ENCODE data around the gene SEC62.
A peak's percentile ranks its signal among the peaks of the same experiment; 100 is the strongest.

SEC62 gene

GRCh38 chr3:169955406-169955805 is 11.2 kb upstream of the SEC62 start:
- Histone ChIP-seq H3K36me3 (replicated peaks) (no peaks in the 10 kb centered on the region), H3K27ac (no peak overlapping the region), H3K27me3 (replicated peaks) (no peaks in the 10 kb centered on the region), H3K4me3 (ENCODE audit: low read depth, low read length) (no peak overlapping the region)
- in situ Hi-C loops (cut with HindIII; ENCODE audit: low pct_ligation_motif_present, low sequenced_read_pairs) = no loop called here
- TF ChIP-seq CTCF (IDR thresholded peaks at IDR 0.05; ENCODE audit: low read depth, low read length, missing control alignments) = no peak
- DNase-seq = no peak

DNA sequence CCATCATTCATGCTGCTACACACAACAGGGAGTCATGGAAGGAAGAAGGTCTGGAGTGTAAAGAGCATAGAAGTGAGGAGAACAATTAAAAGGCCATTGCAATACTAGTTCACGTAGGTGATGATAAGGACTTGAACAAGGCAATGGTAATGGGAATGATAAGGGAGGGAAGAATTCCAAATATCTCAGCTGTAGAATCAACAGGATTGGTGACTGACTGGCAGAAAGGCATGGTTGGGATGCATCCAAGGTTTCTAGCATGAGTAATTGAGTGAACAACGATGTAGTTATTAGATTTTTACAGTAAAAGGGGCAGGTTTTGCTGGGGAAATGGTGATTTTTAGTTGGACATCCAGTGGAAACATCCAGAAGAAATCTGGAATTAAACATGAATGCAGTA is 2.4 kb upstream of the SEC62 start:
- in situ Hi-C loops (cut with HindIII; ENCODE audit: low pct_ligation_motif_present, low sequenced_read_pairs) = no loop called here
- peak; percentile 72 for DNase-seq
- no peaks in the 10 kb centered on the region for H3K36me3 ChIP-seq (replicated peaks)
- no peaks in the 10 kb centered on the region for H3K27me3 ChIP-seq (replicated peaks)
- no peak overlapping the region for H3K27ac ChIP-seq
- H3K4me3 ChIP-seq (ENCODE audit: low read depth, low read length) = no peak overlapping the region
- TF ChIP-seq CTCF (IDR thresholded peaks at IDR 0.05; ENCODE audit: low read depth, low read length, missing control alignments) = no peak

DNA sequence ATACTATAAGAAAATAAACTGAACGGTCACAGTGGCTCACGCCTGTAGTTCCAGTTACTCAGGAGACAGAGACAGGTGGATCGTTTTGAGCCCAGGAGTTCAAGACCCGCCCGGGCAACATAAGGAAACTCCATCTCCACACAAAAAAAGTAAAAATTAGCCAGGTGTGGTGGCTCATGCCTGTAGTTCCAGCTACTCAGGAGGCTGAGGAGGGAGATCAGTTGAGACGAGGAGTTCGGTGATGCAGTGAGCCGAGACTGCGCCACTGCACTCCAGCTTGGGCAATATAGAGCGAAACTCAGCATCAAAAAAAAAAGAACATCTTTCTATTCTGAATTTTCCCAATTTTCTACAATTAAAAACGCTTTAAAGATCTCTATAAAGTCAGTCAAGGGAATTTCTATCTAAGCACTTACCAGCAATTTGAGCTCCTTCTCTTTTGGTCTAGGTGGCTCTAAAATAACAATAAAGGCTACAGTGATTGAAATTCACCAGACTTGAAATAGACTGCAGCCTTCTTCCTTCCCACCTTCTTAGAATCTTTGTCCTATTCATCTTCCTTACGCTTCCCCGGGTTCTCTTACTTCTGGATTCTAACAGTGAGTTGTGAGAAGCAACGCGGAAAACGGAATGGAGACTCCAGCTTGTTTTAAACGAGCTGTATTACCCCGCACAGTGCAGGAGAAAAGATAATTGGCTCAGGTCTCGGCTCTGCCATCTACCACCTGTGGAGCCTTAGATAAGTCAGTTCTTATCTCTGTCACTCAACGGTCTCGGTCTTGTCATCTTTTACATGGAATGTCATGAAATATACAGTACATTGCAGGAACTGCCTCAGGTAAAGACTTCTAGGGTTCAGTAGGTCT is 812 bp upstream of the SEC62 start:
- Histone ChIP-seq H3K27me3 (replicated peaks) (no peaks in the 10 kb centered on the region), H3K36me3 (replicated peaks) (no peaks in the 10 kb centered on the region), H3K4me3 (ENCODE audit: low read depth, low read length) (peak overlapping the region; percentile 91), H3K27ac (peak overlapping the region; percentile 93)
- DNase-seq = no peak
- no peak for TF ChIP-seq CTCF (IDR thresholded peaks at IDR 0.05; ENCODE audit: low read depth, low read length, missing control alignments)
- in situ Hi-C loops (cut with HindIII; ENCODE audit: low pct_ligation_motif_present, low sequenced_read_pairs) = no loop called here

GRCh38 chr3:169966951-169967915 is 626 bp downstream of the SEC62 start:
- peak; percentile 26 for DNase-seq
- H3K27me3 ChIP-seq (replicated peaks) = no peaks in the 10 kb centered on the region
- no peaks in the 10 kb centered on the region for H3K36me3 ChIP-seq (replicated peaks)
- in situ Hi-C loops (cut with HindIII; ENCODE audit: low pct_ligation_motif_present, low sequenced_read_pairs) = no loop called here
- TF ChIP-seq CTCF (IDR thresholded peaks at IDR 0.05; ENCODE audit: low read depth, low read length, missing control alignments) = no peak
- peak overlapping the region; percentile 91 for H3K4me3 ChIP-seq (ENCODE audit: low read depth, low read length)
- peak overlapping the region; percentile 93 for H3K27ac ChIP-seq

GRCh38 chr3:169968224-169968885 is 1.7 kb downstream of the SEC62 start:
- DNase-seq = no peak
- no peak for TF ChIP-seq CTCF (IDR thresholded peaks at IDR 0.05; ENCODE audit: low read depth, low read length, missing control alignments)
- Histone ChIP-seq H3K27ac (no peak overlapping the region), H3K4me3 (ENCODE audit: low read depth, low read length) (peak overlapping the region; percentile 2), H3K36me3 (replicated peaks) (no peaks in the 10 kb centered on the region), H3K27me3 (replicated peaks) (no peaks in the 10 kb centered on the region)
- in situ Hi-C loops (cut with HindIII; ENCODE audit: low pct_ligation_motif_present, low sequenced_read_pairs) = no loop called here
